ENCODE measurements around the gene VKORC1L1.
"Not testable (repeated sequence)": the region's sequence is repeated elsewhere in the genome, so short reads cannot be mapped to it uniquely, and the experiment has no call there.

The VKORC1L1 gene

DNA sequence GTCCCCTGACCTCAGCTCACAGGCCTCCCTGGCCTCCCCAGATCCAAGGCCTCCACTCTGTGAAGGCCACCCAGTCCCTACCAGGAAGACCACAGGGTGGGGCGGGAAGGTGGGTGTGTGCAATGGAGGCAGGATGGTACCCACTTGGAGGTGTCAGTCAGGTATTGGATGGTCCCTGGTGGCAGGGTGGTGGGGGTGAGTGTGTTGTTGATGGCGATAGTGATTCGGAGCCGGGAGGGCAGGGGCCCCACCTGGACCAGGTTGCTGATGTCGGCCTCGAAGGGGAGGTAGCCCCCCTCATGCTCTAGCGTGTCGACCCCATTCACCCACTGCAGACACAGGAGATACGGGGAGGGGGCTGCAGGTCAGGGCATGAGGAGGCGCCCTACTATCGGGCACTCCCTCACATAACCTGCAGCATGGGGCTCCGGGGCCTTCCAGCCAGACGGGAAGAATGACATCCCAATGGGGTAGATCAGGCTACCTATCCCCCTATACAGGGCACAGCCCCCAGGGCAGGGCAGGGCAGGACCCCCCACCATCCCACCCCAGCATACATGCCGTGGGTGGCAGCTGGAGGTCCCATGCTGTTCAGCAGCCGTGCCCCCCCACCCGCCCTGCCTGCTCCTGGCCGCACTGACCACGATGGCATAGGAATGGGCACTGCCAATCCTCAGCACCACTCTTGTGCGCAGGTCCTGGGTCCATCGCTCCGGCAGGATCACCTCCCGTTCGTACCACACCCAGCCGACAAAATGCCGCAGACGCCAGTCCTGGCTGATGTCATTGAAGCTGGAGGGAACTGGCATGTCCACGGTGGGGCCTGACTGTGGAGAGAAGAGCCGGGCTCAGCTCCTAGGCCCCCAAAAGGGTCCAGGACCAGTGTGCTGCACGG, 107.0 kb downstream of the VKORC1L1 start:
- no peak for DNase-seq

GRCh38 chr7:65980478-65981250, 107.8 kb downstream of the VKORC1L1 start:
- no peak for DNase-seq

GRCh38 chr7:65981965-65982792, 109.3 kb downstream of the VKORC1L1 start, which contains the start of gene GUSB:
TSS of gene GUSB (minus strand) at chr7:65982213. CDS start at chr7:65982183, 30 bp downstream.
- peak; percentile 92 for DNase-seq

GRCh38 chr7:65983965-65984658, 111.2 kb downstream of the VKORC1L1 start:
- DNase-seq: no peak

GRCh38 chr7:65988084-65988483, 115.2 kb downstream of the VKORC1L1 start:
- DNase-seq: no peak

- not testable (repeated sequence) for DNase-seq
Measured at GRCh38 chr7:65988503-65988902, 115.6 kb downstream of the VKORC1L1 start.

DNA sequence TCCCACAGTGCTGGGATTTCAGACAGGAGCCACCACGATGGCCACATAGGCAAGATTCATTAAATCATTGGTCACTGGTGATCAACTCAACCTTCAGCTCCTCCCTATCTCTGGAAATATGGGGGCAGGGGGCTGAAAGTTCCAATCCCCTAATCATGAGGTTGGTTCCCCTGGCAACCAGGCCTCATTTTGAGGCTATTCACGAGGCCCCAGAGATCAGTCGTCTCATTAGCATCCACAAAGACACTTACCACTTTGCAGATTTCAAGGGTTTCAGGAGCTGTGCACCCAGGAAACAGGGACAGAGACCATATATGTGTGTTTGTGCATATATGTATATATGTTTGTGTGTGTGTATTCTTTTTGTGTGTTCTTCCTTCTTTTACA, 116.8 kb downstream of the VKORC1L1 start:
- no peak for DNase-seq

DNA sequence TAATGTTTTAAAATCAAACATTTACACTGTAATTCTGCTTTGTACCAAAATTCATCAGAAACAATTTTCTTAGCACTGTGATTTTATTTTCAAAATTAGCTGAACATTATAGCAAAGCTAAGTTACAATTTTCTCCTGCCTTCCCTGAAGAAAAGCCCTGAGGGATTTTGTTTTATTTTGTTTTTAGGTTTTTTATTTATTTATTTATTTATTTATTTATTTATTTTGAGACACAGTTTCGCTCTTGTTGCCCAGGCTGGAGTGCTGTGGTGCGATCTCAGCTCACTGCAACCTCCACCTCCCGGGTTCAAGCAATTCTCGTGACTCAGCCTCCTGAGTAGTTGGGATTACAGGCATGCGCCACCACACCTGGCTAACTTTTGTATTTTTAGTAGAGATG, 119.0 kb downstream of the VKORC1L1 start:
- not testable (repeated sequence) for DNase-seq

GRCh38 chr7:65992526-65992925, 119.7 kb downstream of the VKORC1L1 start:
- DNase-seq: no peak

GRCh38 chr7:65994984-65995383, 122.1 kb downstream of the VKORC1L1 start:
- DNase-seq: not testable (repeated sequence)

GRCh38 chr7:66000823-66001417, 128.0 kb downstream of the VKORC1L1 start:
- not testable (repeated sequence) for DNase-seq

DNA sequence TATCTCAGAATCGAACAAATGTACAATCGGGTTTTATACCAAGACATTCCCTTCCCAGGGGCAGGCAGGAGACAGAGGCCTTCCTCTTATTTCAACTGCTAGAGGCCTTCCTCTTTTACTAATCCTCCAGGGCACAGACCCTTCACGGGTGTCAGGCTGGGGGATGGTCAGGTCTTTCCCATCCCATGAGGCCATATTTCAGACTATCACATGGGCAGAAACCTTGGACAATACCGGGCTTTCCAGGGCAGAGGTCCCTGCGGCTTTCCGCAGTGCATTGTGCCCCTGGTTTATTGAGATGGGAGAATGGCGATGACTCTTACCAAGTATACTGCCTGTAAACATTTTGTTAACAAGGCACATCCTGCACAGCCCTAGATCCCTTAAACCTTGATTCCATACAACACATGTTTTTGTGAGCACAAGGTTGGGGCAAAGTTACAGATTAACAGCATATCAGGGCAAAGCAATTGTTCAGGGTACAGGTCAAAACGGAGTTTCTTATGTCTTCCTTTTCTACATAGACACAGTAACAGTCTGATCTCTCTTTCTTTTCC, 132.3 kb downstream of the VKORC1L1 start:
- DNase-seq: not testable (repeated sequence)

GRCh38 chr7:66007232-66007631, 134.4 kb downstream of the VKORC1L1 start:
- no peak for DNase-seq

Measured in NCI-H146 (cell line).